VCaP (cell line): ENCODE results near the gene IMPACT.

ENCODE experiments used
- H3K27ac ChIP-seq: fragments of 450-650 bp; 2 replicates; pipeline ENCODE4 v1.5.1; 2017
- CTCF ChIP-seq: fragments of 450-650 bp; conservative IDR thresholded peaks from 2 replicates; pipeline ENCODE4 v1.5.1; 2017; ENCODE audit warnings: mild to moderate bottlenecking, moderate library complexity

Gene IMPACT

GRCh38 chr18:24426398-24427294, at the start of gene IMPACT:
Gene IMPACT (plus strand): TSS chr18:24426670. CDS start chr18:24426757, 87 bp downstream.
- H3K27ac ChIP-seq: peak within 1 kb of the TSS; percentile 82
- no peak for TF ChIP-seq CTCF

GRCh38 chr18:24378598-24378997, 47.9 kb upstream of the IMPACT start:
- no peak overlapping the region for H3K27ac ChIP-seq
- no peak for TF ChIP-seq CTCF

DNA sequence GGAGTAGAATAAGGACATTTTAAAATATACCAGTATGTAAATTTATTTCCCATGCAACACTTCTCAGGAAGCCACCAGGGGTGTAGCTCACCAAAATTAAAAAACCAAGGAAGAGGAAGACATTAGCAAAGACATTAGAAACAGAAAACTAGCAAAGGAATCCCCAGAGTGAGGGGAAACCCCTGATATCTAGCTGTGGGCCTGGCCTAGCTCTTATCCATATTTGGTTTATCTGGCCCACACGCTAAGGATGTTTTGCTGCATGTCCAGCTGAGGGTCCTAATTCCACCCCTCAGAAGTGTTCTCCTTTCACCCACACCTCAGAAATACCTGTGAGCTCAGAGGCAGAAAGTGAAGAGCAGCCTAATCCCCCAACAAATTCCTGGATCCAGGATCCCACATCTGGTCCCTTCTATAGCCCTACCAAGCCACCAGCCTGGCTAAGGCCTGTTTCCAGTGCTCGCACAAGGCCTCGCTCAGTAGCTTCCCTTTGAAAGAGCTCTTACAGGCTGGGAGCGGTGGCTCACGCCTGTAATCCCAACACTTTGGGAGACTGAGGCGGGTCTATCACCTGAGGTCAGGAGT, 46.2 kb upstream of the IMPACT start:
- H3K27ac ChIP-seq: no peak overlapping the region
- TF ChIP-seq CTCF: no peak

GRCh38 chr18:24381126-24381525, 45.3 kb upstream of the IMPACT start:
- H3K27ac ChIP-seq: no peak overlapping the region
- no peak for TF ChIP-seq CTCF

- TF ChIP-seq CTCF: no peak
- H3K27ac ChIP-seq: no peak overlapping the region
These were observed 39.8 kb upstream of the IMPACT start for GRCh38 chr18:24386681-24387080.

DNA sequence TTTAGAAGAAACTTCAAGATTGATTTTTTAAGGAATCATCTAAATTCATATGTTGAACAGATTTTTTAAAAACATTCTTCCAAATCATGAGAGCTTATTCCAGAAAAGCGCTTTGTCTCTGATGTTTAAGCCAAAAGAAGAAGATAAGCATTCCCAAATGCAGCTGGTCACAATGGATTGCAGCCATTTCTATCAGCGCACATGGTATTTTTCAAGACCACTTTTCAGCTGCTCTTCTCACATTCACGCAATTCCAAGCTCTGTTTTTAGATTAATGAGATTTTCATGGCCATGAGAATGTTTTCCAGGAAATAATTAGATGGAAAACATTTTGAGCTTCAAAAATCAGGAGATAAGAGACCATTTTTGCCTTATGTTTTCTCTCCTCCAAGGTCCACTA, 37.5 kb upstream of the IMPACT start:
- no peak overlapping the region for H3K27ac ChIP-seq
- TF ChIP-seq CTCF: no peak

GRCh38 chr18:24395049-24395795, 31.2 kb upstream of the IMPACT start:
- no peak for TF ChIP-seq CTCF
- H3K27ac ChIP-seq: no peak overlapping the region
